HG03097 (cell line): ENCODE results near the gene TRA2B.
A peak's percentile ranks its signal among the peaks of the same experiment; 100 is the strongest.

Experiments
- ATAC-seq: cut with Tn5 transposase; IDR thresholded peaks from one replicate; pipeline ENCODE4 v1.9.1; 2021; ENCODE audit not compliant: unreplicated experiment, low FRiP score

Gene TRA2B

DNA sequence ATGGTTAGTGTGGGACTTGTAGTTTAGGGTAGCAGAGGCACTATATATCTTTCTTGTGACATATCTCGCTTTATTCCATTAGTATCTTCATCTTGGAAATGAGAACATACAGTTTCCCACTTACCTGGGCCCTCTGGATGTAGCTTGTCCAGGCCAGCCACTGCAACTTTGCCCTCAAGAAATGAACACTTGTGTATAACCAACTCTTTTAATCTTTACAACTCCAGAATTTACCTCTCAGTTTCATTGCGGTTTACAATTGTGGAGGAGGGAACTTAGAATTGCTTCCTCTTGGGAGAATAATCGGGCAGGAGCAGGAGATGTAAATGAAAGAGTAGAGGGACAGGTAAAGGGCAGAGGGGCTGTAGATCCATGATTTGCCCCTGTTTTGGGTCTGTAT, 18.4 kb upstream of the TRA2B start:
- ATAC-seq: no peak

GRCh38 chr3:185954366-185954723, 16.5 kb upstream of the TRA2B start:
- no peak for ATAC-seq

- no peak for ATAC-seq
Measured at GRCh38 chr3:185950728-185951127, 12.9 kb upstream of the TRA2B start.

GRCh38 chr3:185949515-185949914, 11.7 kb upstream of the TRA2B start:
- ATAC-seq: no peak

DNA sequence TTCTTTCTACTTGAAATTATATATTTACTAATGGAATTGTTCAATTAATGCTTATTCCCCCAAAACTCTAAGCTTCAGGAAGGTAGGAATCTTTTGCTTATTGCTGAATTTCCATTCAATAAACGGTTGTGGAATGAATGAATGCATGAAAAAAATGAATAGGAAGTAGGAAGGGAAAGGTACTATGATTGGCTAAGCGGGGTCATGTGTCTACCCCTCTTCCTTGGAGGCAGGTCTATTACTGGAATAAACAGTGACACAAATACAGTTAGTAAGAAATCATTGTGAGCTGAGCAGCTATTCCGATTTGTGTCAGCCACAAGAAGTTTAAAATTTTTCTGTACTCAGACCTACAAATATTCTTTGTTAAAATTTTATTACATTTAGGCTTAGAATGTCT, 10.5 kb upstream of the TRA2B start:
- ATAC-seq: no peak

GRCh38 chr3:185943760-185944106, 5.9 kb upstream of the TRA2B start:
- ATAC-seq: peak; percentile 15

- peak; percentile 84 for ATAC-seq
Measured at GRCh38 chr3:185942907-185943759, 5.3 kb upstream of the TRA2B start.

DNA sequence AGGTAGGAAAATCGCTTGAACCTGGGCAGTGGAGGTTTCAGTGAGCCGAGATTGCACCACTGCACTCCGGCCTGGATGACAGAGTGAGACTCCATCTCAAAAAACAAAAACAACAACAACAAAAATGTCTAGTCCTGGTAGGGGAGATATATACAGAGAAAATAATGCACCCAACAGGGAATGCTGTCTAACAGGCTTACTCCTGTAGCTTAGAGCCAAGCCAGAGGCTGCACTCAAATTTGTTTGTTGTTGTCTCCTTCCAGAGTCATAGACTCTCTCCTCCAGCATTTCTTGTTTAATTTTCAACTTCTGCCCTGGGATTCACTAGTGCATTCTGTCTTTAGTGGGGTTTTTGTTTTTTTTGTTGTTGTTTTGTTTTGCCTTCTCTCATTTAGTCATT, 4.6 kb upstream of the TRA2B start:
- ATAC-seq: no peak

GRCh38 chr3:185940951-185941350, 3.1 kb upstream of the TRA2B start:
- ATAC-seq: no peak

- ATAC-seq: no peak
Measured at GRCh38 chr3:185939721-185940120, 1.9 kb upstream of the TRA2B start.

DNA sequence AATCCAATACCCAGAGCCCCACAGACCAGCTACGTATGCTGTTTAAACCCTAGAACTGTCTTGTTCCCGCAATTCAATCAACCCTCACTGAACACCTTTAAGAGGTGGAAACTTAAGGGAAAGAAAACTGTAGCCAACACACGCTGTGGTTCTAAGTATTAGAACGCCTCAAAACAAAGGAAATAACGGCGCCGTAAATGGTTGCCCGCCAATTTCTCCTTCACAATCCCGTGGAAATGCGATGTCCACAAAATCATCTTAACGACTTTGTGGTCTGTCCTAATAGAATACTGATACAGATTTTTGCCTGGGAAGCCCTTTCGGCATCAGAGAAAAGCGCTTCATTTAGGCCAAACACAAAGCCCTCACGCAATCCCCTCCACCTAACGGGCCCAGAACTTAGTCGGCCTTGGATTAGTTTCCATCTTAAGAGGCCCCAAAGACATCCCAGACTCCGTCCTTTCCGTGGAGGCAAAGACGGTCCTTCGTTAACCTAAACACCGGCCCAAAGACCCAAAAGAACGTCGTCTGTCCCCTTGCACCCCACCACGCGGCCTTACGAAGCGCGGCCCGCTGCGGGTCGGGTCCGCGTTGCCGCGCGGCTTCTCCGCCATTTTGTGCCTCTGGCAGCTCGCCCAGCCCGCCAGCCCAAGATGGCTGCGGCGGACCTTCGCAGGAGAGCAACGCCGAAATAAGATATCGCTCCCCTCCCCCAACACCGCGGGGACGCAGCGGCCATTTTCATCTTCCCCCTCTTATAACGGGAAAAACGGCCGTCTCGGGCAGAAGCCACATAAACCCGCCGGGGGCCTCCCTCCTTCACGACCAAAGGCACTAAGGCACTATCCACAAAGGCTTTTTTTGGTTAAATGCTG, 763 bp downstream of the TRA2B start:
- peak; percentile 38 for ATAC-seq

DNA sequence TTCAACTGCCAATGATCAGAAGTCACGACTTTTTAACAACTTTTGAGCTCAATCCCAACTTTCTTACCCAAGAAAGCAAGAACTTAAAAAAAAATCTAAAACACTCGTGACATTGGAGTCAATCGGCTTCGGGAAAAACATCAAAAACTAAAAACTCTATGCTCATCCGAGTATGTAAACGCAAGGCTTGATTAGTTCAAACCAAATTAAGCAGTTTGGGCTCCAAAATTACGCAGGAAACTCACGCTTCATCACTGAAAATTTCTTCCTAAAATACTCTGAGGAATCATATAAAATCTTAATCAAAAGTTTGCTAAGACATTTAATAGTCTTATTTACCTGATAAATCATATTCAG, 1.6 kb downstream of the TRA2B start:
- no peak for ATAC-seq

DNA sequence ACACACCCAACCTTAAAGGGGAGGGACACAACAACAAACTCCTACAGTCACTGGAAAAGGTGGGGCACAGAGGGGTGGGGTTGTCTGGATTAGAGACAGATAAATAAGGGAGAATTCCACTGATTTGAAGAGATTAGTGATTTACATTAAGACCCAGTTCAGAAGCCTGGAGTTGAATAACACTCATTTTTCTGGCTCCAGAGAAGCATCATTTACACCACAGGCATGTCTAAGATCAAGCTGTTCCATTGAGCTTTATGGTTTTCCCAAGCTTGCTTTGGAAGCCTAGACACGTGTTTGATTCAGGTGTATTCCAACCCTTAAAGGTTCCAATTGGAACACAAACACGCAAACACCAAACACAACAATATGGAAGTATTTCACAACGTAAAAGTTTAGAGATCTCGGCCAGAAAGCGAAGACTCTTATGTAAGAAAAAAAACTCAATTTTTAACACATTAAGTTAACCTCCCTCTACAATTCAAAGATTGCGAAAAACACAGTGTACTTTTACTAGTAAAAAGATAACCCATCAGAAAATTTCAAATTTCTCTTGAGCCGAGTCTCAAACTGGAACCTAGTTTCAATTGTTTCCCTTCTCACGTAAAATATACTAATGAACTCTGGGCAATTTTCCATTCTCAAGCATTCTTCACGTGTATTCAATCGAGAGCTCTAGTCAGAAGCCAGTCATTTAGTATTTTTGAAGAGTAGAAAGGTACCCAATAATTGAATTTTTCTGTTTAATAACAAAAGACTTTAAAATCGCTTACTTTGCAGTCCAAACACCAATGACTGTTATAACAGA, 2.1 kb downstream of the TRA2B start:
- ATAC-seq: no peak

DNA sequence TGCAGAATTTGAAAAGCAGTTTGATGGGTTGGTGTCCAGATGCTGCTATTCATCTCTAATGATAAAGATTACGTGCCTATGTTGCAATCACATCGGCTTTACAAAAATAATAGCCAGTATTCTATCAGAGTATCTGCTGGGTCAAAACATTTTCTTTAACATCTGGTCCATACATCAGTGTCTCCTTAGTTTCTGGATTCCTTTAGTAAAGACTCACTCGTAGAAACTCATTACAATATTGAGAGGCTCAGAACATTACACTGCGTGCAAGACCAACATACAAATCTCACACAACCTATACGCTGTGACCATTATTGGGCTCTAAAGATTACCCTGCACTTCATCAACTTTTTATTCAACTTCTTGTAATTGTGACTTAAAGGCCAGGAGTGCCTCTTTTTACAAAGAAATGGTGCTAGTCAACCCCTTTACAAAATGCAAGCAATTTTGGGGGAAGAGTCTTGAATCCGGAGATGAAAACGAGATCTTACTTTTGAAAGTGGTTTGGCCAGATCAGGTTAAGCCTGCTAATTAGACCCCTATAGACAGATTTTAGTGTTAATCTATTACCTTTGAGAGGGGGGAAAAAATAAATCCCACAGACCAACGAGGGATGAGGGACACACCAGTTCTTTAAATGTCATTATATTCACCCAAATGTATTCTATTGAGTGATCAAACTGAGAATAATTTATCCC, 2.9 kb downstream of the TRA2B start:
- no peak for ATAC-seq

DNA sequence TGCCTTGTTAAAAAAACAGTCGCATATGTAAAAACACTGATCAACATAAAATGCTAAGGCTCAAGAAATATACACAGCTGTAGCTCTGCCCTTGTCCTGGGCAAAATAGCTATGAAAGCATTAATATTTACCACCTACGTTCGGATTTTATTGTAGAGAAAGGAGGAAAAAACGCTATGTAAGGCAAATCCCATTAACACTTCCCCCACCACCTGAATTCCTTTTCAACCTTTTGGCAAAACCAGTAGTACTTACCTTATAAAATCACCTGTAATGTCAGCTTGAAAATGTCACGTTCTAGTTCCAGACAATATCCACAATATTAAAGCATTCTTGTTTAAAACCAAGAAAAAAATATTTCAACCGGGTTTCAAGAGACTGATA, 3.6 kb downstream of the TRA2B start:
- ATAC-seq: no peak

GRCh38 chr3:185933374-185934173, 4.2 kb downstream of the TRA2B start:
- no peak for ATAC-seq

DNA sequence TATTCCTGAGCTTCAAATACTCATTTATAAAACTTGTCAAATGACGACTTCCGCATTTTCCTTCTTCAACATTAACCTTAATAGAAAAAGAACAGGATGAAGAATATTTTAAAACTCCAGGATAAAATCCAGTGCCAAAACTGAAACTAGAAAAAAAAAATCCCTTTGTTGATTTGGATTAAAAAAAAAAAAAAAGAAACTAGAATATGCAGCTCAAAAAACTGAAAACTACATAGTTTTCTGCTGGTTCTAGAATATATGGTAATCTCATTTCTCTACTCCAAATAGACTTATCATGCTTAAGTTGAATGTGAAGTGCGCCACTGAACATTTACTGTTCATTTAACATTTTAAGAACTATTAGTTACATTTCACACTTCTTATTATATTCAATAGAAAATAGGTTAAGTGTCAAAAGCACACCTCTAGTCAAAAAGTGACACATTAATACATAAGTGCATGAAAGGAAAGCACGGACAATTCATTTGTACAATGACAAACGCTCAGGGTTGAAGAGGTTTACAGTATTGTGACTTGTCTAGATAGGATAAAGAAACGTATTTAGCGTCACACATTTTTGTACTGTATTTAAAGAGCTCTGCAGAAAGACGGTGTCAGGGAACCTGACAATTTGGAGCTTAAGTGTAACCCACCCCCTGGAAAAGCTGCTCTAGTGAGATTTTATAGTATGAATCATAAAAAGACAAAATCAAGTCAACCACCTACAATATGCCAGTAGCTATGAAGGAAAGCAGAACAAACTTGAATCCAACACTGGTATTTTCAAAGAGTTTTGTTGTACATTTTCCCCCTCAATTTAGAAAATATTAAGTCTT, 5.8 kb downstream of the TRA2B start:
- no peak for ATAC-seq

GRCh38 chr3:185930393-185931107, 7.3 kb downstream of the TRA2B start:
- ATAC-seq: no peak
